ENCODE results near the gene PRUNE2.

GRCh38 chr9:76626141-76626540, 279.8 kb downstream of the PRUNE2 start:
- TF ChIP-seq CTCF (conservative IDR thresholded peaks at IDR 0.05; ENCODE audit: low read length) = no peak
- no peak for TF ChIP-seq EZH2phosphoT487 (IDR thresholded peaks at IDR 0.05; ENCODE audit: borderline replicate concordance, low read depth, low read length)

Measured in OCI-LY7 (cell line).